HL-60 (cell line): ENCODE data around the gene SOX30.

Source experiments
- DNase-seq, 2 experiments: peaks; one replicate each; pipeline ENCODE4 v3.0.0-alpha.2; 2010 to 2020; ENCODE audit warnings: low read depth in 1 of 2, low spot score in 1 of 2
- H3K27ac ChIP-seq: fragments of 250-450 bp; sonication (Bioruptor Pico); replicated peaks from 2 replicates; pipeline ENCODE4 v1.5.1; 2020; ENCODE audit warnings: mild to moderate bottlenecking, moderate library complexity
- H3K27me3 ChIP-seq: fragments of 250-450 bp; sonication (Bioruptor Pico); 2 replicates; pipeline ENCODE4 v1.5.1; 2021; ENCODE audit warnings: mild to moderate bottlenecking, moderate library complexity; ENCODE audit not compliant: insufficient read depth, poor library complexity, severe bottlenecking
- H3K4me3 ChIP-seq: replicated peaks from 2 replicates; pipeline ENCODE4 v1.5.1; 2011; ENCODE audit warnings: mild to moderate bottlenecking, control low read depth, low read length; ENCODE audit not compliant: insufficient read depth
- GABPA ChIP-seq: IDR thresholded peaks from 2 replicates; pipeline ENCODE4 v1.6.1; 2012; ENCODE audit warnings: low read depth
- POLR2AphosphoS5 ChIP-seq: IDR thresholded peaks from 2 replicates; pipeline ENCODE4 v1.6.1; 2012; ENCODE audit warnings: low read depth
- SPI1 ChIP-seq: IDR thresholded peaks from 2 replicates; pipeline ENCODE4 v1.6.1; 2012; ENCODE audit warnings: low read depth, mild to moderate bottlenecking, borderline replicate concordance
- TF ChIP-seq, protein P1 (sequence below): IDR thresholded peaks from one replicate; pipeline ENCODE4 v1.5.1; 2011; ENCODE audit warnings: low read length, control low read depth, inconsistent platforms; ENCODE audit not compliant: insufficient read depth
- TF ChIP-seq, protein P2 (sequence below): IDR thresholded peaks from 2 replicates; pipeline ENCODE4 v1.6.1; 2012; ENCODE audit warnings: low read depth; ENCODE audit not compliant: insufficient replicate concordance

The SOX30 gene

DNA sequence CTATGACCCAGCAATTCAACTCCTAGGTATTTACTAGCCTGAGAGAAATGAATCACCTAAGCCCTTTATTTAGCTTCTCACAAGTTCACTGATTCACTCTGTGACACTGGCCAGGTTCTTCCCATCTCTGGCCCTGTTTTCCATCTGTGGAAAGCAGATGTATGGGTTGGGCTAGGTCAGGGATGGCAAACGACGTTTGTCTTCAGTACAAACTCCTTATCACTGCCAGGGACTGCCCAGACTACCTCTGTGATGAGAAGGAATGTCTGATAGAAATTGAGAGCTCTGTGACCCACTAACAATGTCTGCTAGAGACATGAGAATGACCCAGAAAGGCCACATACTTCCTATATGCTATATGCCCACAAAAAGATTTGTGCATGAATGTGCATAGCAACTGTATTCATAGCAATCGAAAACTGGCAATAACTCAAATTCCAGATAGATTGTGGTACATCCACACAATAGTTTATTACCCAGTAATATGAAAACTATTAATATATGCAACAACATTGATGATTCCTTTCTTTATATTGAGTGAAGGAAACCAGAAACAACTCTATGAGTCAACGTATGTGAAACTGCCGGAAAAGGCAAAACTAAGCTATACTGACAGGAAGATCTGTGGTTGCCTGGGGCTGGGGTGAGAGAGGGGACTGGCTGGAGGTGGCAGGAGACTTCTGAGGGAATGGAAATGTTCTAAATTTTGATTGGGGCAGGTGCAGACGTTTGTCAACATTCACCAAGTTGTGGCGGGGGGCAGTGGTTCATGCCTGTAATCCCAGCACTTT is 44.7 kb downstream of the SOX30 start:
- Histone ChIP-seq H3K27me3 (no peaks in the 10 kb centered on the region), H3K27ac (no peak overlapping the region), H3K4me3 (no peak overlapping the region)
- DNase-seq = no peak
- TF ChIP-seq, protein P1, sequence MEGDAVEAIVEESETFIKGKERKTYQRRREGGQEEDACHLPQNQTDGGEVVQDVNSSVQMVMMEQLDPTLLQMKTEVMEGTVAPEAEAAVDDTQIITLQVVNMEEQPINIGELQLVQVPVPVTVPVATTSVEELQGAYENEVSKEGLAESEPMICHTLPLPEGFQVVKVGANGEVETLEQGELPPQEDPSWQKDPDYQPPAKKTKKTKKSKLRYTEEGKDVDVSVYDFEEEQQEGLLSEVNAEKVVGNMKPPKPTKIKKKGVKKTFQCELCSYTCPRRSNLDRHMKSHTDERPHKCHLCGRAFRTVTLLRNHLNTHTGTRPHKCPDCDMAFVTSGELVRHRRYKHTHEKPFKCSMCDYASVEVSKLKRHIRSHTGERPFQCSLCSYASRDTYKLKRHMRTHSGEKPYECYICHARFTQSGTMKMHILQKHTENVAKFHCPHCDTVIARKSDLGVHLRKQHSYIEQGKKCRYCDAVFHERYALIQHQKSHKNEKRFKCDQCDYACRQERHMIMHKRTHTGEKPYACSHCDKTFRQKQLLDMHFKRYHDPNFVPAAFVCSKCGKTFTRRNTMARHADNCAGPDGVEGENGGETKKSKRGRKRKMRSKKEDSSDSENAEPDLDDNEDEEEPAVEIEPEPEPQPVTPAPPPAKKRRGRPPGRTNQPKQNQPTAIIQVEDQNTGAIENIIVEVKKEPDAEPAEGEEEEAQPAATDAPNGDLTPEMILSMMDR = no peak
- TF ChIP-seq SPI1 = no peak
- TF ChIP-seq POLR2AphosphoS5 = no peak
- TF ChIP-seq, protein P2, sequence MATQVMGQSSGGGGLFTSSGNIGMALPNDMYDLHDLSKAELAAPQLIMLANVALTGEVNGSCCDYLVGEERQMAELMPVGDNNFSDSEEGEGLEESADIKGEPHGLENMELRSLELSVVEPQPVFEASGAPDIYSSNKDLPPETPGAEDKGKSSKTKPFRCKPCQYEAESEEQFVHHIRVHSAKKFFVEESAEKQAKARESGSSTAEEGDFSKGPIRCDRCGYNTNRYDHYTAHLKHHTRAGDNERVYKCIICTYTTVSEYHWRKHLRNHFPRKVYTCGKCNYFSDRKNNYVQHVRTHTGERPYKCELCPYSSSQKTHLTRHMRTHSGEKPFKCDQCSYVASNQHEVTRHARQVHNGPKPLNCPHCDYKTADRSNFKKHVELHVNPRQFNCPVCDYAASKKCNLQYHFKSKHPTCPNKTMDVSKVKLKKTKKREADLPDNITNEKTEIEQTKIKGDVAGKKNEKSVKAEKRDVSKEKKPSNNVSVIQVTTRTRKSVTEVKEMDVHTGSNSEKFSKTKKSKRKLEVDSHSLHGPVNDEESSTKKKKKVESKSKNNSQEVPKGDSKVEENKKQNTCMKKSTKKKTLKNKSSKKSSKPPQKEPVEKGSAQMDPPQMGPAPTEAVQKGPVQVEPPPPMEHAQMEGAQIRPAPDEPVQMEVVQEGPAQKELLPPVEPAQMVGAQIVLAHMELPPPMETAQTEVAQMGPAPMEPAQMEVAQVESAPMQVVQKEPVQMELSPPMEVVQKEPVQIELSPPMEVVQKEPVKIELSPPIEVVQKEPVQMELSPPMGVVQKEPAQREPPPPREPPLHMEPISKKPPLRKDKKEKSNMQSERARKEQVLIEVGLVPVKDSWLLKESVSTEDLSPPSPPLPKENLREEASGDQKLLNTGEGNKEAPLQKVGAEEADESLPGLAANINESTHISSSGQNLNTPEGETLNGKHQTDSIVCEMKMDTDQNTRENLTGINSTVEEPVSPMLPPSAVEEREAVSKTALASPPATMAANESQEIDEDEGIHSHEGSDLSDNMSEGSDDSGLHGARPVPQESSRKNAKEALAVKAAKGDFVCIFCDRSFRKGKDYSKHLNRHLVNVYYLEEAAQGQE = no peak
- TF ChIP-seq GABPA = no peak

DNA sequence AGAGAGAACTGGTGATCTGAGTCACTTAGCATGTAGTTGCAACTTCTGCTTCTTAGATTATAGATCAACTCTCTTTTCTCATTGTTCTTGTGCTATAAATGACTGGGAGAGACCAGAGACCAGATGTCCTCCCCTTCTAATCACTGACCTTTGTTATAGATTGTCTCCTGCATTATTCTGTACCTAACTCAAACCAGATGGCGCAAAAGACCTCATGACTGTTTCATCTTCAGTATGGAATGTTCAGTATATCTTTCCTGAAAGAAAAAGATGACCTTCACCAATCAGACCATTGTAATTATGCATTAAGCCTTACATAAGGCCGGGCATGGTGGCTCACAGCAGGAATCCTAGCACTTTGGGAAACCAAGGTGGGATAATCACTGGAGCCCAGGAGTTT is 46.2 kb downstream of the SOX30 start:
- DNase-seq = no peak
- H3K4me3 ChIP-seq = no peak overlapping the region
- H3K27ac ChIP-seq = no peak overlapping the region
- no peaks in the 10 kb centered on the region for H3K27me3 ChIP-seq
- TF ChIP-seq SPI1 (no peak), GABPA (no peak), POLR2AphosphoS5 (no peak)
- TF ChIP-seq, protein P2 = no peak
- TF ChIP-seq, protein P1 = no peak

DNA sequence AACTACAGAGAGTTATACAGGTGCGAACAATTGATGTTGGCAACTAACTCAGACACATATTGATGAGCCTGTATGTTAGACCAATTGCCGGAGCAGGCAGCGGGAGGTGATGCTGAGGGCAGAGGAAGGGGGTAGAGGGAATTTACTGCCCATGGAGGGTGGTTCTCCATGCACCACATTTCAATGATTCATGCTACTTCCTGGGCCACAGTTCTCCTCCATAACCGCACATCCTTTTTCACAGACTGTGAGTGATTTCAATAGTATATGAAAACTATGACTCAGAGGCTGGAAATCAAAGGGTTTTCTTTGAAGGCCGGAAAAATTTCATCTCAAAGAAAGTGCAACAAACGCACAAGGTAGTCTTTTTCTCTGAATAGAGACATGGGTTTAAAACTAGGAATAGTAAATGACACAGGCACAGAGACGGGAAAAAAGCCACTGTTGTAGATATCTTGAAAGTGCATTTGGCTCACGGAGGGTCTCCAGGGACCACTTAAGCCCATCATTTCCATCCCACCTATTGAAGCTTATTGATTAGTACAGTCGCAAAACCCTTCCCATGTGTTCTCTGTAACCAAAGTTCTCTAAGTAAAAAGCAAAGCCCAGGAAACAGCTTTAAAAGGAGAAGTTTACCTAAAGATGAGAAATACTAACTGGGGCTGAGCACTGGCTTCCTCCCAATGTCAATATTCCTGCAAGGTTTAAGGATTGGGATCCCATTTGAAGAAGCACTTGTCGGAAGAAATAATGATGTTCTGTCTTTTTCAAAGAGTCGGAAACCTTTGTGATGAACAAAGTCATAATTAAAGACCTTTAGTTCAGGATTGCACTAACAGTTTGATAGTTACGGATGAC is 48.7 kb downstream of the SOX30 start:
- Histone ChIP-seq H3K27me3 (no peaks in the 10 kb centered on the region), H3K4me3 (no peak overlapping the region), H3K27ac (no peak overlapping the region)
- TF ChIP-seq, protein P1 = no peak
- TF ChIP-seq, protein P2 = no peak
- TF ChIP-seq GABPA (no peak), SPI1 (no peak), POLR2AphosphoS5 (no peak)
- DNase-seq = peak; percentile 10 to 70
